ENCODE data around the gene CLDND2.

GRCh38 chr19:51365211-51365964, 3.4 kb downstream of the CLDND2 start:
- no peak; the same call in 1 of the 2 replicates for TF ChIP-seq CTCF (conservative IDR thresholded peaks at IDR 0.05; ENCODE audit: low read depth, low read length)
- TF ChIP-seq EZH2 (IDR thresholded peaks at IDR 0.05; ENCODE audit: low read length, unreplicated experiment), result no peak
- TF ChIP-seq EZH2phosphoT487 (IDR thresholded peaks at IDR 0.05; ENCODE audit: borderline replicate concordance, low read length), result no peak

All from PC-3 (cell line).